ENCODE data around the gene GPR141. TPM values are rescaled to one million over a fixed set of nuclear protein-coding genes. Genes with fewer than 3 reads are reported as not detected.

Gene GPR141
- polyA plus RNA-seq, 4 donors = 0.13 to 1.1 (median 0.44) TPM; not detected in 1

- no peaks in the 10 kb centered on the region for H3K9me3 ChIP-seq (ENCODE audit: control insufficient read depth in 2 of 2, insufficient read depth in 1 of 2, low read depth in 1 of 2, low read length in 1 of 2)
- no peak overlapping the region for H3K4me3 ChIP-seq (ENCODE audit: low read depth in 1 of 3, low read length in 3 of 3)
- H3K36me3 ChIP-seq (ENCODE audit: control insufficient read depth in 3 of 3, insufficient read depth in 2 of 3, low read depth in 1 of 3, low read length in 3 of 3) = no peaks in the 10 kb centered on the region
- H3K4me1 ChIP-seq (ENCODE audit: control insufficient read depth in 3 of 3, insufficient read depth in 2 of 3, low read depth in 1 of 3, low read length in 2 of 3) = no peaks in the 10 kb centered on the region
- no peak for FAIRE-seq
- WGBS, 3 donors = 74 to 78% (median 76%) methylated on average over 5 of the region's 5 CpGs
- DNase-seq = no peak
- no peak overlapping the region for H3K27ac ChIP-seq (ENCODE audit: low read depth in 1 of 3, low read length in 2 of 3)
- H3K27me3 ChIP-seq (ENCODE audit: control insufficient read depth in 3 of 3, insufficient read depth in 3 of 3, low read length in 3 of 3) = no peaks in the 10 kb centered on the region
Observed at GRCh38 chr7:37709631-37710509, 26.3 kb downstream of the GPR141 start.

- H3K4me1 ChIP-seq (ENCODE audit: control insufficient read depth in 3 of 3, insufficient read depth in 2 of 3, low read depth in 1 of 3, low read length in 2 of 3) = no peaks in the 10 kb centered on the region
- 39 to 64% (median 59%) methylated on average over 2 of the region's 2 CpGs for WGBS, 3 donors
- no peaks in the 10 kb centered on the region for H3K36me3 ChIP-seq (ENCODE audit: control insufficient read depth in 3 of 3, insufficient read depth in 2 of 3, low read depth in 1 of 3, low read length in 3 of 3)
- H3K27me3 ChIP-seq (ENCODE audit: control insufficient read depth in 3 of 3, insufficient read depth in 3 of 3, low read length in 3 of 3) = no peaks in the 10 kb centered on the region
- DNase-seq (no peak), FAIRE-seq (no peak)
- H3K27ac ChIP-seq (ENCODE audit: low read depth in 1 of 3, low read length in 2 of 3) = no peak overlapping the region
- H3K9me3 ChIP-seq (ENCODE audit: control insufficient read depth in 2 of 2, insufficient read depth in 1 of 2, low read depth in 1 of 2, low read length in 1 of 2) = no peaks in the 10 kb centered on the region
- H3K4me3 ChIP-seq (ENCODE audit: low read depth in 1 of 3, low read length in 3 of 3) = no peak overlapping the region
Observed at GRCh38 chr7:37713613-37714012, 30.0 kb downstream of the GPR141 start.

DNA sequence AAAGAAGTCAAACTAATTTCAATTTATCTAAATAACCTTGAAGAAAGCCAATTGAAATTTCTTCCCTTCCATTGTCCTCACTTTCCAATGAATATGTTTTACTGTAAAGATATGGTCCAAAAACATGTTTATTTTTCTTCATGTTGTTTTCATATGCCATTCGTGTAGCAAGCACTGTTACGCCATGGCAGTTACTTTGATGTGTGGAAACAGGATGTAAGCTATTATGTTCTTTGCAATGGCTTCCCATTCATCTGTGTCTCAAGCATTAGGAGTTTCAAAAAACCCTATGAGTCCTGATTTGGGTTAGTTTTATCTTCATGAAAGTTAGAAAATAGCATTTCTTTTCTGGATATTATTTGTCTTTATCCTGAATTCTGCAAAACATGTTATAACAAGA, 31.0 kb downstream of the GPR141 start:
- no peaks in the 10 kb centered on the region for H3K9me3 ChIP-seq (ENCODE audit: control insufficient read depth in 2 of 2, insufficient read depth in 1 of 2, low read depth in 1 of 2, low read length in 1 of 2)

GRCh38 chr7:37718585-37718984, 35.0 kb downstream of the GPR141 start:
- no peaks in the 10 kb centered on the region for H3K9me3 ChIP-seq (ENCODE audit: control insufficient read depth in 2 of 2, insufficient read depth in 1 of 2, low read depth in 1 of 2, low read length in 1 of 2)
- no peak overlapping the region for H3K27ac ChIP-seq (ENCODE audit: low read depth in 1 of 3, low read length in 2 of 3)
- no peaks in the 10 kb centered on the region for H3K4me1 ChIP-seq (ENCODE audit: control insufficient read depth in 3 of 3, insufficient read depth in 2 of 3, low read depth in 1 of 3, low read length in 2 of 3)
- FAIRE-seq (no peak), DNase-seq (no peak)
- H3K36me3 ChIP-seq (ENCODE audit: control insufficient read depth in 3 of 3, insufficient read depth in 2 of 3, low read depth in 1 of 3, low read length in 3 of 3) = no peaks in the 10 kb centered on the region
- H3K4me3 ChIP-seq (ENCODE audit: low read depth in 1 of 3, low read length in 3 of 3) = no peak overlapping the region
- no peaks in the 10 kb centered on the region for H3K27me3 ChIP-seq (ENCODE audit: control insufficient read depth in 3 of 3, insufficient read depth in 3 of 3, low read length in 3 of 3)
- 76 to 83% (median 78%) methylated on average over 2 of the region's 2 CpGs for WGBS, 3 donors

More for the DNA sequence above, 31.0 kb downstream of the GPR141 start:
- WGBS, 3 donors = 42 to 72% (median 64%) methylated on average over 2 of the region's 2 CpGs
- Histone ChIP-seq H3K4me1 (ENCODE audit: control insufficient read depth in 3 of 3, insufficient read depth in 2 of 3, low read depth in 1 of 3, low read length in 2 of 3) (no peaks in the 10 kb centered on the region), H3K36me3 (ENCODE audit: control insufficient read depth in 3 of 3, insufficient read depth in 2 of 3, low read depth in 1 of 3, low read length in 3 of 3) (no peaks in the 10 kb centered on the region), H3K27ac (ENCODE audit: low read depth in 1 of 3, low read length in 2 of 3) (no peak overlapping the region), H3K4me3 (ENCODE audit: low read depth in 1 of 3, low read length in 3 of 3) (no peak overlapping the region), H3K27me3 (ENCODE audit: control insufficient read depth in 3 of 3, insufficient read depth in 3 of 3, low read length in 3 of 3) (no peaks in the 10 kb centered on the region)
- FAIRE-seq (no peak), DNase-seq (no peak)

DNA sequence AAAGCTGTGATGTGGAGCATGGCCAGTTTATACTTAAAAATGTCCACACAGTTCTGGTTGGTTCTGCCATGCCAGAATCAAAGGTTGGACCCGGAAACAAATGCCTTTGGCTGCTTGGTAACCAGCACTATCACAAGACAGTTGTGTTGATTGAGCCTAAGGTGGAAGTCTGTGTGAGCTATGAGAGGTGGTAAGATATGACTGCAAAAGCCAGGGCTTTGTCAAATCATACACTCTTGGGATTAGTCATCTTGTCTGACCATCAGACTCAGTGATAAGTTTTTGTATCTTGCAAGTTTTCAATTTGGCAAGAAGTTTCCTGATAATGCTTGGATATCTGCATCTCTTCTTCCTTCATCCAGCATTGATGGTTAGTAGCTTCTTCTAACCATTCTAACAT, 35.5 kb downstream of the GPR141 start:
- no peak overlapping the region for H3K27ac ChIP-seq (ENCODE audit: low read depth in 1 of 3, low read length in 2 of 3)
- 62 to 80% (median 67%) methylated on average over 1 of the region's 1 CpG for WGBS, 3 donors
- FAIRE-seq (no peak), DNase-seq (no peak)
- no peaks in the 10 kb centered on the region for H3K4me1 ChIP-seq (ENCODE audit: control insufficient read depth in 3 of 3, insufficient read depth in 2 of 3, low read depth in 1 of 3, low read length in 2 of 3)
- no peaks in the 10 kb centered on the region for H3K36me3 ChIP-seq (ENCODE audit: control insufficient read depth in 3 of 3, insufficient read depth in 2 of 3, low read depth in 1 of 3, low read length in 3 of 3)
- H3K4me3 ChIP-seq (ENCODE audit: low read depth in 1 of 3, low read length in 3 of 3) = no peak overlapping the region
- no peaks in the 10 kb centered on the region for H3K9me3 ChIP-seq (ENCODE audit: control insufficient read depth in 2 of 2, insufficient read depth in 1 of 2, low read depth in 1 of 2, low read length in 1 of 2)
- no peaks in the 10 kb centered on the region for H3K27me3 ChIP-seq (ENCODE audit: control insufficient read depth in 3 of 3, insufficient read depth in 3 of 3, low read length in 3 of 3)

DNA sequence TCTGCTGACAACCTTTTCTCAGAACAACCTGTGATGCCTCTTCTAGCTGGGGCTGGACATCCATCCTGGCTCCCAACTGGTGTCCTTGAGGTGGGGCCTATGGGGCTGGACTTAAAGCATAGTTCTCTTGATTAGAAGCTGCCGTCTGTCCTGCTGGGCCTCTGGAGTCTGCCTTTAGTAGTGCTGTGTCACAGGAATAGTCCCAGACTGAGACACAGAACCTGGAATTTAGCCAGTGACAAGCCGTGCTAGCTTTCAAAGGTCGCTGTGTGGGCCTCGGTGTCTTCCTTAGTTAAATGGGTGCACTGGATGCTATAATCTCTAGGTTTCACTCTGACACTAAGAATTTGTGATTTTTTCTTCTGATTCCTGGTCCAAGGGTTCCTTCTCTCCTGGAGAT, 41.2 kb downstream of the GPR141 start:
- no peak overlapping the region for H3K4me3 ChIP-seq (ENCODE audit: low read depth in 1 of 3, low read length in 3 of 3)
- no peak overlapping the region for H3K27ac ChIP-seq (ENCODE audit: low read depth in 1 of 3, low read length in 2 of 3)
- H3K4me1 ChIP-seq (ENCODE audit: control insufficient read depth in 3 of 3, insufficient read depth in 2 of 3, low read depth in 1 of 3, low read length in 2 of 3) = no peaks in the 10 kb centered on the region
- 56 to 71% (median 68%) methylated on average over 4 of the region's 4 CpGs for WGBS, 3 donors
- H3K36me3 ChIP-seq (ENCODE audit: control insufficient read depth in 3 of 3, insufficient read depth in 2 of 3, low read depth in 1 of 3, low read length in 3 of 3) = no peaks in the 10 kb centered on the region
- FAIRE-seq (no peak), DNase-seq (no peak)
- no peaks in the 10 kb centered on the region for H3K9me3 ChIP-seq (ENCODE audit: control insufficient read depth in 2 of 2, insufficient read depth in 1 of 2, low read depth in 1 of 2, low read length in 1 of 2)
- no peaks in the 10 kb centered on the region for H3K27me3 ChIP-seq (ENCODE audit: control insufficient read depth in 3 of 3, insufficient read depth in 3 of 3, low read length in 3 of 3)

DNA sequence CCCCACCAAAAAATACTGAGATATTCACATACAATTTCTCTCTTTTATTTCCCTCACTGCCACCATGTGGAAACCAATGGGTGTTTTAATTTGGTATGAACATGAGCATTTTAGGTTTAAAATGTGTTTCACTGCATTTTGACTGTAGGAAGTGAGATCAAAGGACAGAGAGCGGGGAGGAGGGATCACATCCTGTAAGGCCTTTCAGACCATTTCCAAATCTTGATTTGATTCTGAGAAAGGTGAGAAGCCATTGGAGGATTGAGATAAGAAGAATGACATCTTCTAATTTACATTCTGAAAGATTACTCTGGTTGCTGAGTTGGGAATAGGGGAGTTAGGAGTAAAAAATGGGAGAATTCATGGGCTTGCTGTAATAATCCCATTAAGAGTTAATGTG, 42.5 kb downstream of the GPR141 start:
- Histone ChIP-seq H3K36me3 (ENCODE audit: control insufficient read depth in 3 of 3, insufficient read depth in 2 of 3, low read depth in 1 of 3, low read length in 3 of 3) (no peaks in the 10 kb centered on the region), H3K9me3 (ENCODE audit: control insufficient read depth in 2 of 2, insufficient read depth in 1 of 2, low read depth in 1 of 2, low read length in 1 of 2) (no peaks in the 10 kb centered on the region), H3K27ac (ENCODE audit: low read depth in 1 of 3, low read length in 2 of 3) (no peak overlapping the region), H3K27me3 (ENCODE audit: control insufficient read depth in 3 of 3, insufficient read depth in 3 of 3, low read length in 3 of 3) (no peaks in the 10 kb centered on the region), H3K4me1 (ENCODE audit: control insufficient read depth in 3 of 3, insufficient read depth in 2 of 3, low read depth in 1 of 3, low read length in 2 of 3) (no peaks in the 10 kb centered on the region), H3K4me3 (ENCODE audit: low read depth in 1 of 3, low read length in 3 of 3) (no peak overlapping the region)
- WGBS, 3 donors = 82 to 91% (median 88%) methylated on average over 1 of the region's 1 CpG
- FAIRE-seq (no peak), DNase-seq (no peak)

- Histone ChIP-seq H3K4me3 (ENCODE audit: low read depth in 1 of 3, low read length in 3 of 3) (no peak overlapping the region), H3K9me3 (ENCODE audit: control insufficient read depth in 2 of 2, insufficient read depth in 1 of 2, low read depth in 1 of 2, low read length in 1 of 2) (no peaks in the 10 kb centered on the region), H3K36me3 (ENCODE audit: control insufficient read depth in 3 of 3, insufficient read depth in 2 of 3, low read depth in 1 of 3, low read length in 3 of 3) (no peaks in the 10 kb centered on the region), H3K27me3 (ENCODE audit: control insufficient read depth in 3 of 3, insufficient read depth in 3 of 3, low read length in 3 of 3) (no peaks in the 10 kb centered on the region), H3K27ac (ENCODE audit: low read depth in 1 of 3, low read length in 2 of 3) (no peak overlapping the region), H3K4me1 (ENCODE audit: control insufficient read depth in 3 of 3, insufficient read depth in 2 of 3, low read depth in 1 of 3, low read length in 2 of 3) (no peaks in the 10 kb centered on the region)
- 15 to 39% (median 25%) methylated on average over 1 of the region's 1 CpG for WGBS, 3 donors
- DNase-seq (no peak), FAIRE-seq (no peak)
Observed at GRCh38 chr7:37728747-37729146, 45.2 kb downstream of the GPR141 start.

- no peaks in the 10 kb centered on the region for H3K9me3 ChIP-seq (ENCODE audit: control insufficient read depth in 2 of 2, insufficient read depth in 1 of 2, low read depth in 1 of 2, low read length in 1 of 2)
- no peak overlapping the region for H3K27ac ChIP-seq (ENCODE audit: low read depth in 1 of 3, low read length in 2 of 3)
- DNase-seq = no peak
- FAIRE-seq = no peak
- no peaks in the 10 kb centered on the region for H3K36me3 ChIP-seq (ENCODE audit: control insufficient read depth in 3 of 3, insufficient read depth in 2 of 3, low read depth in 1 of 3, low read length in 3 of 3)
- no peak overlapping the region for H3K4me3 ChIP-seq (ENCODE audit: low read depth in 1 of 3, low read length in 3 of 3)
- H3K4me1 ChIP-seq (ENCODE audit: control insufficient read depth in 3 of 3, insufficient read depth in 2 of 3, low read depth in 1 of 3, low read length in 2 of 3) = no peaks in the 10 kb centered on the region
- no peaks in the 10 kb centered on the region for H3K27me3 ChIP-seq (ENCODE audit: control insufficient read depth in 3 of 3, insufficient read depth in 3 of 3, low read length in 3 of 3)
Observed at GRCh38 chr7:37729181-37729580, 45.6 kb downstream of the GPR141 start.

Data from small intestine (tissue), 7 donors.